A549 (cell line): ENCODE data around the gene UCP1.
A peak's percentile ranks its signal among the peaks of the same experiment; 100 is the strongest.

Experiments used
- HOXA7 ChIP-seq: fragments of 250-450 bp; sonication (Bioruptor Pico); IDR thresholded peaks from 2 replicates; pipeline ENCODE4 v1.5.0; 2020; ENCODE audit warnings: mild to moderate bottlenecking, moderate library complexity
- KDM1A ChIP-seq: fragments of 200-600 bp; sonication (generic); IDR thresholded peaks from 2 replicates; pipeline ENCODE4 v1.6.1; 2016; ENCODE audit warnings: low read depth, mild to moderate bottlenecking
- MYC ChIP-seq: IDR thresholded peaks from 2 replicates; pipeline ENCODE4 v1.6.1; 2012; ENCODE audit warnings: mild to moderate bottlenecking, inconsistent platforms, low read length, improper control_type of control experiment, borderline replicate concordance
- POLR2A ChIP-seq: IDR thresholded peaks from 2 replicates; pipeline ENCODE4 v1.6.1; 2012; ENCODE audit warnings: mild to moderate bottlenecking, low read length
- TF ChIP-seq, protein P1 (sequence below): IDR thresholded peaks from 2 replicates; pipeline ENCODE4 v1.6.1; 2012
- TF ChIP-seq, protein P2 (sequence below): fragments of >200 bp; sonication (Bioruptor Twin); formaldehyde crosslinking; IDR thresholded peaks from 3 replicates; pipeline ENCODE4 v1.5.1; 2016
- TF ChIP-seq, protein P3 (sequence below): fragments of 200-600 bp; sonication (generic); IDR thresholded peaks from 2 replicates; pipeline ENCODE4 v1.6.1; 2016; ENCODE audit warnings: antibody characterized with exemption, mild to moderate bottlenecking, moderate library complexity
- TF ChIP-seq, protein P4 (sequence below): fragments of 450-650 bp; IDR thresholded peaks from 2 replicates; pipeline ENCODE4 v1.6.1; 2014; ENCODE audit warnings: antibody characterized with exemption

DNA sequence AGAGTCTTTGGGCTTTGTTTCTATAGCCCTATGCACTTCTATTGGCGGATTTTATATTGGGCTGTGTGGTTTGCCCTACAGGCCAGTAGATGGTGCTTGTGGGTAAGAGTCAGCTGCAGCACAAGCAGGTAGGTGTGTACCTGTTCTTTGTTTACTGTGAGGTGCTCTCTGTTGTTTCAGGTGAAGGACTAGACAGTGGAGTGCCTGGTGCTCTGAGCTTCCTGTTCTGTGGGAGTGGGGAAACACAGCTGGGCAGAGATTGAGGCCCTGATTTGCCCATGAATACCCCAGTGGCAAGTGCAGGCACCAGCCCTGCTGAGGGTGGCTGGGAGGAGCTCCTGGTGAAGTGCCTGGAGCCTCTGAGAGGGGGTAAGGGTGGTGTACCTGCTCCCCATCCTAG lies 26.3 kb upstream of the UCP1 start:
- TF ChIP-seq, protein P1, sequence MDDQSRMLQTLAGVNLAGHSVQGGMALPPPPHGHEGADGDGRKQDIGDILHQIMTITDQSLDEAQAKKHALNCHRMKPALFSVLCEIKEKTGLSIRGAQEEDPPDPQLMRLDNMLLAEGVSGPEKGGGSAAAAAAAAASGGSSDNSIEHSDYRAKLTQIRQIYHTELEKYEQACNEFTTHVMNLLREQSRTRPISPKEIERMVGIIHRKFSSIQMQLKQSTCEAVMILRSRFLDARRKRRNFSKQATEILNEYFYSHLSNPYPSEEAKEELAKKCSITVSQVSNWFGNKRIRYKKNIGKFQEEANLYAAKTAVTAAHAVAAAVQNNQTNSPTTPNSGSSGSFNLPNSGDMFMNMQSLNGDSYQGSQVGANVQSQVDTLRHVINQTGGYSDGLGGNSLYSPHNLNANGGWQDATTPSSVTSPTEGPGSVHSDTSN: no peak
- TF ChIP-seq, protein P2, sequence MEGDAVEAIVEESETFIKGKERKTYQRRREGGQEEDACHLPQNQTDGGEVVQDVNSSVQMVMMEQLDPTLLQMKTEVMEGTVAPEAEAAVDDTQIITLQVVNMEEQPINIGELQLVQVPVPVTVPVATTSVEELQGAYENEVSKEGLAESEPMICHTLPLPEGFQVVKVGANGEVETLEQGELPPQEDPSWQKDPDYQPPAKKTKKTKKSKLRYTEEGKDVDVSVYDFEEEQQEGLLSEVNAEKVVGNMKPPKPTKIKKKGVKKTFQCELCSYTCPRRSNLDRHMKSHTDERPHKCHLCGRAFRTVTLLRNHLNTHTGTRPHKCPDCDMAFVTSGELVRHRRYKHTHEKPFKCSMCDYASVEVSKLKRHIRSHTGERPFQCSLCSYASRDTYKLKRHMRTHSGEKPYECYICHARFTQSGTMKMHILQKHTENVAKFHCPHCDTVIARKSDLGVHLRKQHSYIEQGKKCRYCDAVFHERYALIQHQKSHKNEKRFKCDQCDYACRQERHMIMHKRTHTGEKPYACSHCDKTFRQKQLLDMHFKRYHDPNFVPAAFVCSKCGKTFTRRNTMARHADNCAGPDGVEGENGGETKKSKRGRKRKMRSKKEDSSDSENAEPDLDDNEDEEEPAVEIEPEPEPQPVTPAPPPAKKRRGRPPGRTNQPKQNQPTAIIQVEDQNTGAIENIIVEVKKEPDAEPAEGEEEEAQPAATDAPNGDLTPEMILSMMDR: peak; percentile 51
- TF ChIP-seq POLR2A (no peak), HOXA7 (CRISPR knock-in tag) (no peak), KDM1A (no peak), MYC (no peak)
- TF ChIP-seq, protein P3, sequence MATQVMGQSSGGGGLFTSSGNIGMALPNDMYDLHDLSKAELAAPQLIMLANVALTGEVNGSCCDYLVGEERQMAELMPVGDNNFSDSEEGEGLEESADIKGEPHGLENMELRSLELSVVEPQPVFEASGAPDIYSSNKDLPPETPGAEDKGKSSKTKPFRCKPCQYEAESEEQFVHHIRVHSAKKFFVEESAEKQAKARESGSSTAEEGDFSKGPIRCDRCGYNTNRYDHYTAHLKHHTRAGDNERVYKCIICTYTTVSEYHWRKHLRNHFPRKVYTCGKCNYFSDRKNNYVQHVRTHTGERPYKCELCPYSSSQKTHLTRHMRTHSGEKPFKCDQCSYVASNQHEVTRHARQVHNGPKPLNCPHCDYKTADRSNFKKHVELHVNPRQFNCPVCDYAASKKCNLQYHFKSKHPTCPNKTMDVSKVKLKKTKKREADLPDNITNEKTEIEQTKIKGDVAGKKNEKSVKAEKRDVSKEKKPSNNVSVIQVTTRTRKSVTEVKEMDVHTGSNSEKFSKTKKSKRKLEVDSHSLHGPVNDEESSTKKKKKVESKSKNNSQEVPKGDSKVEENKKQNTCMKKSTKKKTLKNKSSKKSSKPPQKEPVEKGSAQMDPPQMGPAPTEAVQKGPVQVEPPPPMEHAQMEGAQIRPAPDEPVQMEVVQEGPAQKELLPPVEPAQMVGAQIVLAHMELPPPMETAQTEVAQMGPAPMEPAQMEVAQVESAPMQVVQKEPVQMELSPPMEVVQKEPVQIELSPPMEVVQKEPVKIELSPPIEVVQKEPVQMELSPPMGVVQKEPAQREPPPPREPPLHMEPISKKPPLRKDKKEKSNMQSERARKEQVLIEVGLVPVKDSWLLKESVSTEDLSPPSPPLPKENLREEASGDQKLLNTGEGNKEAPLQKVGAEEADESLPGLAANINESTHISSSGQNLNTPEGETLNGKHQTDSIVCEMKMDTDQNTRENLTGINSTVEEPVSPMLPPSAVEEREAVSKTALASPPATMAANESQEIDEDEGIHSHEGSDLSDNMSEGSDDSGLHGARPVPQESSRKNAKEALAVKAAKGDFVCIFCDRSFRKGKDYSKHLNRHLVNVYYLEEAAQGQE: no peak
- TF ChIP-seq, protein P4, sequence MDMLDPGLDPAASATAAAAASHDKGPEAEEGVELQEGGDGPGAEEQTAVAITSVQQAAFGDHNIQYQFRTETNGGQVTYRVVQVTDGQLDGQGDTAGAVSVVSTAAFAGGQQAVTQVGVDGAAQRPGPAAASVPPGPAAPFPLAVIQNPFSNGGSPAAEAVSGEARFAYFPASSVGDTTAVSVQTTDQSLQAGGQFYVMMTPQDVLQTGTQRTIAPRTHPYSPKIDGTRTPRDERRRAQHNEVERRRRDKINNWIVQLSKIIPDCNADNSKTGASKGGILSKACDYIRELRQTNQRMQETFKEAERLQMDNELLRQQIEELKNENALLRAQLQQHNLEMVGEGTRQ: no peak
